NCI-H2227 (cell line): ENCODE data around the gene LMF1.
"Not testable (repeated sequence)": the region's sequence is repeated elsewhere in the genome, so short reads cannot be mapped to it uniquely, and the experiment has no call there.

Experiments used
- DNase-seq: peaks from one replicate; lab custom pipeline; 2025; ENCODE audit not compliant: unreplicated experiment; lab: John Stamatoyannopoulos, UW

LMF1 gene

GRCh38 chr16:873243-873661, 97.5 kb downstream of the LMF1 start:
- no peak for DNase-seq

GRCh38 chr16:872436-873242, 98.1 kb downstream of the LMF1 start:
- no peak for DNase-seq

- DNase-seq: no peak
These were observed 99.0 kb downstream of the LMF1 start for GRCh38 chr16:871562-872345.

DNA sequence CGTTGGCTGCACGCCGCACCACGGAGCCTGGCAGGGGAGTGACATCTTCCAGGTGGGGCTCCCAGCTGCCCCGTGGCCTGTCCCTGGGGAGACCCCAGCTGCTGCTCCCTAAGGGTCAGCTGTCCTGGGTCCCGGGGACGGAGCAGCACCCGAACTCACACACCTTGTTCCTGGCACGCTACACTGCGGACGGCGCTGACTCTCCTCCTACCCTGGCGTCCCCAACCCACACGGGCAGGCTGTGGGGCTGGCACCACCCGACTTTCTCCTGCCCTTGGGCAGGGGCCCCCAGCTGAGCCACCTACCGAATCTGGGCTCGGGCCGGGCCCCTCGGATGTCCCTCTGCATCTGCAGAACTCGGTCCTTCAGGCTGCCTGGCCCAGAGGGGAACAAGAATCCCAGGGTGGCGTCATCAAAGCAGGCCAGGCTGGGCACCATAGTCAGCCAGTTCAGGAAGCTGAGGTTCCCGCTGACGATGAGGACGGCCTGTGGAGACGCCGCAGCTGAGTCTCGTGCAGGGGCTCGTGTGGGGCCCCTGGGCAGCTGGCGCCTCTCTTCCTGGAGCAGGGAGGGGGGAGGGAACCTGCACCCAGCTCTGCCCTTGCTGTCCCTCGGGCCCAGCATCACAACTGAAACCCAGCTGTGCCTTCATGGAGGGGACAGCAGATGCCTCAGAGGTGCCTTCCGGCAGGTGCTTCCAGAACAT, 99.8 kb downstream of the LMF1 start:
- DNase-seq: no peak

GRCh38 chr16:869823-870641, 100.8 kb downstream of the LMF1 start:
- DNase-seq: no peak

- no peak for DNase-seq
These were observed 101.7 kb downstream of the LMF1 start for GRCh38 chr16:868846-869822.

DNA sequence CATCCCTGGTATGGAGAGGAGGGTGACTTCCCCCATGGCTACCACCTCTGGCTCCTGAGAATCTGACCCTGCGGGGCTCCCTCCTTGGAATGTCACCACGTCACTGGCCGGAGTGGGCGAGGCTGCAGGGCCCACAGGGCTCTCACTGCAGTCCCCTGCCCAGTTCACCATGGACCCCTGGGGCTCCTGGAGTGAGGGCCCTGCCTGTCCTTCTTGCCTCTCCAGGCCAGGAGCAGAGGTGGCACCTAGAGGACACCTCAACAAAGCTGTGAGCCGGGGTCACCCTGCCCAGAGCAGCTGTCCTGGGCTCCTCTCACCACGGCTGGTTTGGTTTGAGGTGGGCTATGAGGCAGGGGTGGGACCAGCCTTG, 102.4 kb downstream of the LMF1 start:
- DNase-seq: no peak

DNA sequence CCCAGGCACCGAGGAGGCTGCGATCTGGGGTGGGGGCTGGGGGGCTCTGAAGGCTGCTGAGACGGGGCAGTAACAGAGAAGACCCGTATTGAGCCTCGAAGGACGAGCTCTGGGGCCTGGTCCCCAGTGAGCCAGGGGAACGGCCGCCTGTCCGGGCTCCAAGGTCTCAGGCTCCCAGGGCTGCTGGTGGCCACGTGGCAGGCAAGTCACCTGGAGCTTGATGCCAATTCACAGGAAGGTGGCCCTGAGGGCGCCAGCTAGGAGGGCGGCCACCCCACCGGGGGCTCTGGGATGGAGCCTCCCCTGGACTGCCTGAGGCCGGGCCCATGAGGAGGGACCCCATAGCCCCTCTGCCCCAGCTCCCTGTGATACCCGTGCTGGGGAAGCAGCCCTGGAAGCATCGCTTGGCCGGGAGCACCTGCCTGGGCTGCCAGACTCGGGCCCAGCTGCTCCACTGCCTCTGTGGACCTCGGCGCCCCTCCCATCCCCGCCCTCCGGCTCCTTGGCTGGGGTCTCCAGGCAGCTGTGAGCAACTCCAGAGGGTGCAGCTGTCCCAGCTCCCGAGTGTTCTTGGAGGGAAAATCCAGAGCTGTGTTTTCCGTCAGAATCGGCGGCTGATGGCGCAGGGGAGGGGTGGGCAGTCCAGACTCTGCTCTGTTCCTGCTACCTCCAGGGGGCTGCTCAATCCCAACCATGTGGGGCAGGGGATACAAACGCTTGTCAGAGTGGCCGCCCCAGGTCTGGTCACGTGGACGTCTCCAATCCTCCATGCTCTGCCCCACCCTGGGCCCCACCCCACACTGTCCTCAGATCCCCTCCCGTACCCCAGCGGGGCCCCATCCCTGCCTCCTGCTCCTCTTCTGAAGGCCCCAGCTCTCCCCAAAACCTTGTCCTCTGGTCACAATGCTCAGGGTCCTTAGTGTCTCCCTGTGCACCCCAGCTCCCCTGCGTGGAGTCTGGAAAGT, 103.1 kb downstream of the LMF1 start:
- no peak for DNase-seq

GRCh38 chr16:866252-866896, 104.4 kb downstream of the LMF1 start:
- no peak for DNase-seq

- DNase-seq: no peak
These were observed 105.8 kb downstream of the LMF1 start for GRCh38 chr16:865026-865425.

GRCh38 chr16:861446-861845, 109.3 kb downstream of the LMF1 start:
- DNase-seq: no peak

DNA sequence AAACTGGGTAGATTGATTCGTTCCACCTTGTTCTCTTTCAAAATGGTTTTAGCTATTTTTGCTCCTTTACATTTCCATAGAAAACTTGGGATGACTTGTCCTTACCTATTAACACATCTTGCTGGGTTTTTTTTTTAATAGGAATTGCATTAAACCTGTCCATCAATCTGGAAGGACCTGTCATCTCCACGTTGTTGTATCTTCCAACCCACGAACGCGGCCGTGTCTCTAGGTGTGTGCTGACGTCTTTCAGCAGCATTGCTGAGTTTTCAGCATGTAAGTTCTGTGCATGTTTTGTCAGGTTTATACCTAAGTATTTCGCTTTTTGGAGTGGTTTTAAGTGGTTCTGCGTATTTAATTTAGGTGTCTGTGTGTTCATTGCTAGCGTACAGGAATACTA, 109.9 kb downstream of the LMF1 start:
- no peak for DNase-seq

DNA sequence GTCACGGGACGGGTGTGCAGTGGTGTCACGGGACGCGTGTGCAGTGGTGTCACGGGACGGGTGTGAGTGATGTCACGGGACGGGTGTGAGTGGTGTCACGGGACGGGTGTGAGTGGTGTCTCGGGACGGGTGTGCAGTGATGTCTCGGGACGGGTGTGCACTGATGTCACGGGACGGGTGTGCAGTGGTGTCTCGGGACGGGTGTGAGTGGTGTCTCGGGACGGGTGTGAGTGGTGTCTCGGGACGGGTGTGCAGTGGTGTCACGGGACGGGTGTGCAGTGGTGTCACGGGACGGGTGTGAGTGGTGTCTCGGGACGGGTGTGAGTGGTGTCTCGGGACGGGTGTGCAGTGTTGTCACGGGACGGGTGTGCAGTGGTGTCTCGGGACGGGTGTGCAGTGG, 111.8 kb downstream of the LMF1 start:
- not testable (repeated sequence) for DNase-seq

DNA sequence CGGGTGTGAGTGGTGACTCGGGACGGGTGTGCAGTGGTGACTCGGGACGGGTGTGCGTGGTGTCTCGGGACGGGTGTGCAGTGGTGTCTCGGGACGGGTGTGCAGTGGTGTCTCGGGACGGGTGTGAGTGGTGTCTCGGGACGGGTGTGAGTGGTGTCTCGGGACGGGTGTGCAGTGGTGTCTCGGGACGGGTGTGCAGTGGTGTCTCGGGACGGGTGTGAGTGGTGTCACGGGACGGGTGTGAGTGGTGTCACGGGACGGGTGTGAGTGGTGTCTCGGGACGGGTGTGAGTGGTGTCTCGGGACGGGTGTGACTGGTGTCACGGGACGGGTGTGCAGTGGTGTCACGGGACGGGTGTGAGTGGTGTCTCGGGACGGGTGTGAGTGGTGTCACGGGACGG, 112.3 kb downstream of the LMF1 start:
- not testable (repeated sequence) for DNase-seq

DNA sequence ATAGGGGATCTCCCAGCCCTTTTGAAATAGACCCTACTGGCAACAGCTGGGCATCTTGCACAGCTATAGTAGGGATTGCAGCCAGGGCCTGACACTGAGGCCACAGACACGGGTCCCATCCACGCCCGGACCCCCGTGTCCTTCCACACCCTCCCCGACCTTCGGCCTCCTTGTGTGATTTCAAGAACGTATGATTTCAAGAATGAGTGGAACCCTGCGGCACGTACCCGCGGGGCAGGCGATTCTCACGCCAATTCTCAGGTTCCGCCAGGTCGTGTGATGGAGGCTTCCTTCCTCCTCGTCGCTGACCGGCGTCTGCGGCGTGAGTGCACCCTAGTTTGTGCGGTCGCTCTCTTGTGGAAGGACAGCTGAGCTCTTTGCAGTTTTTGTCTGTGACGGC, 114.0 kb downstream of the LMF1 start:
- DNase-seq: no peak

GRCh38 chr16:856101-856500, 114.7 kb downstream of the LMF1 start:
- DNase-seq: no peak

DNA sequence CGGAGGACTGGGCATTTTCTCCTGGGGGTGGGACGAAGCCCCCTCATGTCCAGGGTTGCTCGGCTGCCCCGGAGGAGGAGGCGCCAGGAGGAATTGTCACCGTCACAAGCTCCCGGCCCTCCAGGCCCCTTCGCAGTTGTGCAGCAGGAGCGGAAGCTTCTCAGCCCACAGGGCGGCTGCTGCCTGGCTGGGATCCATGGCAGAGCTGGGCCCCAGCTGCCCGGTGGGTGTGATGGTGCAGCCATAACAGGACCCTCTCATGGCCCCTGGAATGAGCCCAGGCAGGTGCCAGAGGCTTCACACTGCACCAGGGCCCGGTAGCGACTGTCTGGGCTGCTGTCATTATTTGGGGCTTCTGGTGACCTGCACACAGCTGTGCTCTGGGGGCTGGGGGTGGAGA, 115.3 kb downstream of the LMF1 start:
- no peak for DNase-seq

DNA sequence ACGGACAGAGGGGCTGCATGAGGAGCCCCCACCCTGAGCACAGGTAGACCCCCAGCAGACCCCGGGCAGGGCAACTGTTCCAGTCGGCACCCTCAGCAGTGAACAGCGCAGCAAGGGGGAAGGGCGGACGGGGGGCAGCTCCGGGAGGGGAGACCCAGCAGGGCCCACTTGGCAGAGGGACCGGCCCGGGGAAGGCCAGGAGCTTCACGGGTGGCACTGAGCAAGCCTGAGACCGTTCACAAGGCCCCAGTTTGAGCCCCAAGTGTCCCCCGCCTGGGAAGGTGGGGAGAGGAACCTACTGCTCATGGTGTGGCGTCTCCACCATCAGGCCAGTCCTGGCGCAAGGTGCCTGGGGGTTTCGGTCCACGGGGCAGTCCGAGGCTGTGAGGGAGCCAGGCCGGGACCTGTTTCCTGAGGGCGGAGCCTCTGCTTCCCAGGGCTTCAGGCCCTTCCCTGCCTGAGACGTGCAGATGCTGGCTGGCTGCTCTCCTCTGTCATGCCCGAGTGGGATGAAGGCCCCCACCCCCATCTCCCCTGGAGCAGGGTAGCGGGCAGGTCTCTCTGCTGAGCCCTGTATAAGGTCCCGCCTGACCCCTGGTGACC, 115.9 kb downstream of the LMF1 start:
- no peak for DNase-seq
